ENCODE results near the gene C5orf58.

C5orf58 gene

GRCh38 chr5:170262061-170263045 lies 29.6 kb downstream of the C5orf58 start:
- Mint-ChIP-seq H3K27me3 (peaks cover 5% of the 10 kb centered on the region), H3K27ac (no peak overlapping the region), H3K36me3 (peaks cover 6% of the 10 kb centered on the region), H3K4me1 (no peaks in the 10 kb centered on the region), H3K4me3 (no peak overlapping the region), H3K9me3 (no peaks in the 10 kb centered on the region)
- no peak for ATAC-seq

- Mint-ChIP-seq H3K27me3 (peaks cover 10% of the 10 kb centered on the region), H3K9me3 (no peaks in the 10 kb centered on the region), H3K4me3 (no peak overlapping the region), H3K36me3 (peaks cover 6% of the 10 kb centered on the region), H3K27ac (no peak overlapping the region), H3K4me1 (peaks cover 11% of the 10 kb centered on the region)
- no peak for ATAC-seq
These were observed 31.1 kb downstream of the C5orf58 start for GRCh38 chr5:170263906-170264305.

GRCh38 chr5:170265522-170265921 lies 32.7 kb downstream of the C5orf58 start:
- no peak overlapping the region for H3K4me3 Mint-ChIP-seq
- peaks cover 20% of the 10 kb centered on the region for H3K4me1 Mint-ChIP-seq
- peaks cover 6% of the 10 kb centered on the region for H3K36me3 Mint-ChIP-seq

GRCh38 chr5:170266570-170267381 lies 34.0 kb downstream of the C5orf58 start:
- H3K27me3 Mint-ChIP-seq: peaks cover 10% of the 10 kb centered on the region
- no peak overlapping the region for H3K27ac Mint-ChIP-seq
- peaks cover 6% of the 10 kb centered on the region for H3K36me3 Mint-ChIP-seq
- no peaks in the 10 kb centered on the region for H3K9me3 Mint-ChIP-seq
- no peak overlapping the region for H3K4me3 Mint-ChIP-seq
- ATAC-seq: no peak
- H3K4me1 Mint-ChIP-seq: peaks cover 20% of the 10 kb centered on the region

More at GRCh38 chr5:170265522-170265921, 32.7 kb downstream of the C5orf58 start:
- Mint-ChIP-seq H3K27me3 (peaks cover 10% of the 10 kb centered on the region), H3K27ac (no peak overlapping the region), H3K9me3 (no peaks in the 10 kb centered on the region)
- ATAC-seq: no peak

- ATAC-seq: peak; percentile 88
- H3K4me1 Mint-ChIP-seq: peaks cover 20% of the 10 kb centered on the region
- peaks cover 6% of the 10 kb centered on the region for H3K36me3 Mint-ChIP-seq
These were observed 34.8 kb downstream of the C5orf58 start for GRCh38 chr5:170267431-170268152.

GRCh38 chr5:170268153-170268689 lies 35.4 kb downstream of the C5orf58 start:
- H3K27ac Mint-ChIP-seq: no peak overlapping the region
- peak overlapping the region; percentile 0 for H3K4me3 Mint-ChIP-seq

More at GRCh38 chr5:170267431-170268152, 34.8 kb downstream of the C5orf58 start:
- peaks cover 10% of the 10 kb centered on the region for H3K27me3 Mint-ChIP-seq
- no peaks in the 10 kb centered on the region for H3K9me3 Mint-ChIP-seq
- no peak overlapping the region for H3K27ac Mint-ChIP-seq
- peak overlapping the region; percentile 0 for H3K4me3 Mint-ChIP-seq

GRCh38 chr5:170268884-170269283 lies 36.1 kb downstream of the C5orf58 start:
- Mint-ChIP-seq H3K36me3 (peaks cover 6% of the 10 kb centered on the region), H3K4me1 (peaks cover 20% of the 10 kb centered on the region), H3K27ac (no peak overlapping the region), H3K9me3 (no peaks in the 10 kb centered on the region), H3K4me3 (no peak overlapping the region), H3K27me3 (peaks cover 10% of the 10 kb centered on the region)
- peak; percentile 27 for ATAC-seq

More at GRCh38 chr5:170268153-170268689, 35.4 kb downstream of the C5orf58 start:
- Mint-ChIP-seq H3K9me3 (no peaks in the 10 kb centered on the region), H3K4me1 (peaks cover 20% of the 10 kb centered on the region), H3K36me3 (peaks cover 6% of the 10 kb centered on the region), H3K27me3 (peaks cover 10% of the 10 kb centered on the region)
- ATAC-seq: no peak

- peaks cover 10% of the 10 kb centered on the region for H3K27me3 Mint-ChIP-seq
- ATAC-seq: no peak
- H3K27ac Mint-ChIP-seq: no peak overlapping the region
- H3K4me3 Mint-ChIP-seq: no peak overlapping the region
- peaks cover 5% of the 10 kb centered on the region for H3K36me3 Mint-ChIP-seq
- peaks cover 26% of the 10 kb centered on the region for H3K4me1 Mint-ChIP-seq
- H3K9me3 Mint-ChIP-seq: no peaks in the 10 kb centered on the region
These were observed 36.8 kb downstream of the C5orf58 start for GRCh38 chr5:170269579-170269978.

- Mint-ChIP-seq H3K27ac (no peak overlapping the region), H3K4me3 (no peak overlapping the region), H3K4me1 (peaks cover 31% of the 10 kb centered on the region), H3K36me3 (peaks cover 6% of the 10 kb centered on the region), H3K27me3 (peaks cover 10% of the 10 kb centered on the region), H3K9me3 (no peaks in the 10 kb centered on the region)
- no peak for ATAC-seq
These were observed 37.7 kb downstream of the C5orf58 start for GRCh38 chr5:170270293-170271069.

- H3K4me1 Mint-ChIP-seq: peaks cover 54% of the 10 kb centered on the region
- H3K27ac Mint-ChIP-seq: no peak overlapping the region
- peak; percentile 13 for ATAC-seq
- peaks cover 13% of the 10 kb centered on the region for H3K36me3 Mint-ChIP-seq
- H3K4me3 Mint-ChIP-seq: no peak overlapping the region
- H3K9me3 Mint-ChIP-seq: no peaks in the 10 kb centered on the region
- H3K27me3 Mint-ChIP-seq: no peaks in the 10 kb centered on the region
These were observed 41.4 kb downstream of the C5orf58 start for GRCh38 chr5:170273968-170274710.

- no peak for ATAC-seq
- Mint-ChIP-seq H3K4me3 (no peak overlapping the region), H3K27ac (peak overlapping the region; percentile 34), H3K4me1 (peaks cover 61% of the 10 kb centered on the region), H3K36me3 (peaks cover 13% of the 10 kb centered on the region), H3K27me3 (no peaks in the 10 kb centered on the region), H3K9me3 (no peaks in the 10 kb centered on the region)
These were observed 42.7 kb downstream of the C5orf58 start for GRCh38 chr5:170275376-170275994.

- no peak for ATAC-seq
- Mint-ChIP-seq H3K4me1 (peaks cover 61% of the 10 kb centered on the region), H3K27ac (peak overlapping the region; percentile 34), H3K4me3 (no peak overlapping the region), H3K27me3 (no peaks in the 10 kb centered on the region), H3K36me3 (peaks cover 13% of the 10 kb centered on the region), H3K9me3 (no peaks in the 10 kb centered on the region)
These were observed 43.4 kb downstream of the C5orf58 start for GRCh38 chr5:170276140-170276539.

GRCh38 chr5:170277867-170278281 lies 45.1 kb downstream of the C5orf58 start:
- Mint-ChIP-seq H3K36me3 (peaks cover 13% of the 10 kb centered on the region), H3K9me3 (no peaks in the 10 kb centered on the region), H3K4me3 (peak overlapping the region; percentile 51), H3K27me3 (no peaks in the 10 kb centered on the region), H3K4me1 (peaks cover 61% of the 10 kb centered on the region), H3K27ac (peak overlapping the region; percentile 70)
- ATAC-seq: no peak

All from stimulated activated memory B cell treated with anti-CD40 and anti-IgM and Interleukin-4, amounts not matched to agents 10 μg/mL and 1 μg/mL and 100 μg/mL, for 72 hours (primary cell).